ENCODE data around the gene LAMC1. TPM values are rescaled to one million over a fixed set of nuclear protein-coding genes. Genes with fewer than 3 reads are reported as not detected.
A peak's percentile ranks its signal among the peaks of the same experiment; 100 is the strongest.

LAMC1 gene
- polyA plus RNA-seq, 4 donors = 2.5 to 84.5 (median 22.2) TPM

DNA sequence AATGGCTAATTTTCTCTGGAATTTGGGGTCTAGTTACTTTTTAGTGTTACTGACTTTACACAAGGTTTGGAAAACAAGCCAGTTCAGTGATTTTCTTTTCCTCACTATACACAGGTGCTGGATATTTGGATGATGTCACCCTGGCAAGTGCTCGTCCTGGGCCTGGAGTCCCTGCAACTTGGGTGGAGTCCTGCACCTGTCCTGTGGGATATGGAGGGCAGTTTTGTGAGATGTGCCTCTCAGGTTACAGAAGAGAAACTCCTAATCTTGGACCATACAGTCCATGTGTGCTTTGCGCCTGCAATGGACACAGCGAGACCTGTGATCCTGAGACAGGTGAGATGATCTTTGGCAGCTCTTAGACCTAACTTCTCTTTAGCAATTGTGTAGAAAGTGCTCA is 98.4 kb downstream of the LAMC1 start:
- WGBS, 3 donors = 83 to 95% (median 84%) methylated on average over 3 of the region's 3 CpGs
- Histone ChIP-seq H3K27ac (ENCODE audit: low read depth in 1 of 3, low read length in 2 of 3) (no peak overlapping the region), H3K4me1 (ENCODE audit: control insufficient read depth in 3 of 3, insufficient read depth in 2 of 3, low read depth in 1 of 3, low read length in 2 of 3) (no peaks in the 10 kb centered on the region), H3K9me3 (ENCODE audit: control insufficient read depth in 2 of 2, insufficient read depth in 1 of 2, low read depth in 1 of 2, low read length in 1 of 2) (no peaks in the 10 kb centered on the region), H3K4me3 (ENCODE audit: low read depth in 1 of 3, low read length in 3 of 3) (no peak overlapping the region), H3K27me3 (ENCODE audit: control insufficient read depth in 3 of 3, insufficient read depth in 3 of 3, low read length in 3 of 3) (no peaks in the 10 kb centered on the region), H3K36me3 (ENCODE audit: control insufficient read depth in 3 of 3, insufficient read depth in 2 of 3, low read depth in 1 of 3, low read length in 3 of 3) (peaks cover 0 to 43% (median 5%) of the 10 kb centered on the region in 3 donors)
- FAIRE-seq = no peak
- DNase-seq = no peak

DNA sequence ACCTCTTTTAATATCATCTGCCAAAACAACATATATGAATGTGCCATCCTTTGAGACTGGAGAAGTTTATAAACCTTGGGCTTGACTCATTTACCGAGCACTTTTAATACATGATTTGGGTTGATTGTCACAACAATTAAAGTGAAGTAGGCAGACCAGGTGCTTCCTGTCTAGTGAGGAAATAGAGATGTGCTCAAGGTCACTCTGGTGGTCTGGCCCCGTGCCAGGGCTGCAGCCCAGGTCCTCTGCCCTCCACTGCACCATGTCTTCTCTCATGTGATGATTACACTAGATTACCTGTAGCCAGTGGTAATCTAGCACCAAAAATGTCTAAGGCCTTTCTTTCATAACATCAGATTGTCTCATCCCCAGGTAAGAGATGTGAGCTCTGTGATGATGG is 101.0 kb downstream of the LAMC1 start:
- 58 to 88% (median 60%) methylated on average over 2 of the region's 2 CpGs for WGBS, 3 donors
- no peak overlapping the region for H3K4me3 ChIP-seq (ENCODE audit: low read depth in 1 of 3, low read length in 3 of 3)
- FAIRE-seq (no peak), DNase-seq (no peak)
- H3K9me3 ChIP-seq (ENCODE audit: control insufficient read depth in 2 of 2, insufficient read depth in 1 of 2, low read depth in 1 of 2, low read length in 1 of 2) = no peaks in the 10 kb centered on the region
- H3K27me3 ChIP-seq (ENCODE audit: control insufficient read depth in 3 of 3, insufficient read depth in 3 of 3, low read length in 3 of 3) = no peaks in the 10 kb centered on the region
- H3K27ac ChIP-seq (ENCODE audit: low read depth in 1 of 3, low read length in 2 of 3) = peak overlapping the region in 1 of 3 donors; percentile 41
- no peaks in the 10 kb centered on the region for H3K4me1 ChIP-seq (ENCODE audit: control insufficient read depth in 3 of 3, insufficient read depth in 2 of 3, low read depth in 1 of 3, low read length in 2 of 3)
- peaks cover 0 to 38% (median 5%) of the 10 kb centered on the region in 3 donors for H3K36me3 ChIP-seq (ENCODE audit: control insufficient read depth in 3 of 3, insufficient read depth in 2 of 3, low read depth in 1 of 3, low read length in 3 of 3)

DNA sequence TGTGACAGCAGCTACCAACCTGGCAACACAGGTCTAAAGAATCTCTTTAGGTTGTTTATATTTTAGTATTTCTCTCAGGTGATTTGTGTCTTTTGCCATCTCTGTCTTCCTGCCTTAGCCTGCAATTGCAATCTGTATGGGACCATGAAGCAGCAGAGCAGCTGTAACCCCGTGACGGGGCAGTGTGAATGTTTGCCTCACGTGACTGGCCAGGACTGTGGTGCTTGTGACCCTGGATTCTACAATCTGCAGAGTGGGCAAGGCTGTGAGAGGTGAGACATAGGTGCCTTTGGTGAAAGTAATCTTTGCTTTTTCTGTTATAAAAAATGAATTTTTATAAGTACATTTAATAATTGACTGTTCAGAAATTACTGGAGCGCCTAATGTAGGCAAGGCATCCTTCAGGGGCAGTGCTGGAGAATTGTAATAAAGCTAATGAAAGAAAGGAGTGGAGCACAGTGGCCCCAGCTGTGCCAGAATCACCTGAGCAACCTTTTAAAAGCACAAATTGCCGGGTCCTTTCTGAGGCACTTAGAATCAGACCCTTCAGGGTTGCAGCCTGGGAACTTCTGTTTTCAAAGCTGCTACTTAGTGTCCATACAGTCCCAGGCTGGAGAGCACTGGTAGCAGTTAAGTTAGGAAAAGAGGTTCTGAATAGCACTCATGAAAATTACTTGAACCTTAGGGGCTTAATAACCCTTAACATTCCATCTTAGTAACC is 102.2 kb downstream of the LAMC1 start:
- H3K4me3 ChIP-seq (ENCODE audit: low read depth in 1 of 3, low read length in 3 of 3) = no peak overlapping the region
- no peaks in the 10 kb centered on the region for H3K9me3 ChIP-seq (ENCODE audit: control insufficient read depth in 2 of 2, insufficient read depth in 1 of 2, low read depth in 1 of 2, low read length in 1 of 2)
- no peak overlapping the region for H3K27ac ChIP-seq (ENCODE audit: low read depth in 1 of 3, low read length in 2 of 3)
- DNase-seq (no peak), FAIRE-seq (no peak)
- H3K27me3 ChIP-seq (ENCODE audit: control insufficient read depth in 3 of 3, insufficient read depth in 3 of 3, low read length in 3 of 3) = no peaks in the 10 kb centered on the region
- WGBS, 3 donors = 87 to 88% (median 87%) methylated on average over 5 of the region's 5 CpGs
- peaks cover 0 to 38% (median 0%) of the 10 kb centered on the region in 3 donors for H3K36me3 ChIP-seq (ENCODE audit: control insufficient read depth in 3 of 3, insufficient read depth in 2 of 3, low read depth in 1 of 3, low read length in 3 of 3)
- H3K4me1 ChIP-seq (ENCODE audit: control insufficient read depth in 3 of 3, insufficient read depth in 2 of 3, low read depth in 1 of 3, low read length in 2 of 3) = no peaks in the 10 kb centered on the region

DNA sequence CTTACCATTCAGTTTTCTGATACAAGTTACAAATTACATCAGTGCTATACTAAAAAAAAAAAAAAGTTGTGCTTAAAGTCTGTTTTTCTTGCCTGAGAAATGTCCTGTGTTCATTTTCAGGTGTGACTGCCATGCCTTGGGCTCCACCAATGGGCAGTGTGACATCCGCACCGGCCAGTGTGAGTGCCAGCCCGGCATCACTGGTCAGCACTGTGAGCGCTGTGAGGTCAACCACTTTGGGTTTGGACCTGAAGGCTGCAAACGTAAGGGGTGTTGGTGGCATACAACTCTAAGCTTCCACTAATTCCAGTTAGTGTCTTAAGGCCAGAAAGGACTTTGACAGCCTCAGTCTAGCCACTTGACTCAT is 102.8 kb downstream of the LAMC1 start:
- Histone ChIP-seq H3K27ac (ENCODE audit: low read depth in 1 of 3, low read length in 2 of 3) (peak overlapping the region in 1 of 3 donors; percentile 48), H3K4me1 (ENCODE audit: control insufficient read depth in 3 of 3, insufficient read depth in 2 of 3, low read depth in 1 of 3, low read length in 2 of 3) (no peaks in the 10 kb centered on the region), H3K36me3 (ENCODE audit: control insufficient read depth in 3 of 3, insufficient read depth in 2 of 3, low read depth in 1 of 3, low read length in 3 of 3) (peaks cover 0 to 43% (median 0%) of the 10 kb centered on the region in 3 donors), H3K9me3 (ENCODE audit: control insufficient read depth in 2 of 2, insufficient read depth in 1 of 2, low read depth in 1 of 2, low read length in 1 of 2) (no peaks in the 10 kb centered on the region), H3K27me3 (ENCODE audit: control insufficient read depth in 3 of 3, insufficient read depth in 3 of 3, low read length in 3 of 3) (no peaks in the 10 kb centered on the region), H3K4me3 (ENCODE audit: low read depth in 1 of 3, low read length in 3 of 3) (no peak overlapping the region)
- FAIRE-seq (no peak), DNase-seq (no peak)
- WGBS, 3 donors = 91 to 96% (median 93%) methylated on average over 5 of the region's 5 CpGs

DNA sequence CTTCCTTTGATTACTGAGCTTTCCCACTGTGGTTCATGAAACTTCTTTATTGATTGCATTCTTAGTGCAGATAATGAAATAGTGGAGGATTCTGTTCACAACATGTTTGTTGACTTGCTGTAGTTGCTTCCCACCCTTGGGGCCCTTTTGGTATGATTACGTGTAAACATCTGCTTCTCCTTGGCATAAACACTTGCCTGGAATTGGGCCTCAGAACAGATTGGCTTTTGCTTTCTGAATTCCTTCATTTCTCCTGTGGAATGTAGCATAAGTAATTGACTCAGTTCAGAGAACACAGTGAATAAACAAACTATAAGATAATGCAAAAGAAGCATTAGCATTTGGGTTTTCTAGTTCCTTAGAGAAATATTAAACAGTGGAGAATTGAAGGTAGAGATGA is 103.3 kb downstream of the LAMC1 start:
- no peak for DNase-seq

DNA sequence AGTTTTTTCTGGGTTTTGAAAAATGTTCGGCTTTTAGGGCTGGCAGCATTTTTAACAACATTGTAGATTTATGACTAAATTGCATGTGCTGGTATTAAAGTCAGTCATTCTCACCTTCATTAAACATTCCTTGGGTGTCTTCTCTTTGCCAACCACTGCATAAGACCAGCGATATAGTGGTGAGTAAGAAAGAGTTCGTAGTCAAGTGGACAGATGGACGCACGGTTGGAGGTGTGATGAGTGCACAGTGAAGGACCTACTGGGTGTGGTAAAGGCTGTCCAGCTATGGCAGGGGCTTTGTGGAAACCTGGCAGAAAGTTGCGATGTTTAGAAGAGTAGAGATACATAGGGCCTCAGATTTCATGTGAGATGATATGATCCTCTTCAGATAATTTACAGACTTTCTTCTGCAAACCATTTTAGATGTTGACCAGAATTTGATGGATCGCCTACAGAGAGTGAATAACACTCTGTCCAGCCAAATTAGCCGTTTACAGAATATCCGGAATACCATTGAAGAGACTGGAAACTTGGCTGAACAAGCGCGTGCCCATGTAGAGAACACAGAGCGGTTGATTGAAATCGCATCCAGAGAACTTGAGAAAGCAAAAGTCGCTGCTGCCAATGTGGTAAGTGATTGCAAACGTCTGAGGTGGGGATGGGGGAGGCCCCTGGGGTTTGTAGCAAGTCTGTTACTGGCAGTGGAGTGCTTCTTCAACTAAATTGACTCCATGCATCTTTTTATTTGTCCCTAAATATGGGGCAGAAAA is 106.9 kb downstream of the LAMC1 start:
- peak overlapping the region in 1 of 3 donors; percentile 81 for H3K27ac ChIP-seq (ENCODE audit: low read depth in 1 of 3, low read length in 2 of 3)
- no peak overlapping the region for H3K4me3 ChIP-seq (ENCODE audit: low read depth in 1 of 3, low read length in 3 of 3)
- 78 to 88% (median 83%) methylated on average over 15 of the region's 15 CpGs for WGBS, 3 donors
- H3K4me1 ChIP-seq (ENCODE audit: control insufficient read depth in 3 of 3, insufficient read depth in 2 of 3, low read depth in 1 of 3, low read length in 2 of 3) = no peaks in the 10 kb centered on the region
- peaks cover 0 to 43% (median 0%) of the 10 kb centered on the region in 3 donors for H3K36me3 ChIP-seq (ENCODE audit: control insufficient read depth in 3 of 3, insufficient read depth in 2 of 3, low read depth in 1 of 3, low read length in 3 of 3)
- no peak for FAIRE-seq
- H3K9me3 ChIP-seq (ENCODE audit: control insufficient read depth in 2 of 2, insufficient read depth in 1 of 2, low read depth in 1 of 2, low read length in 1 of 2) = no peaks in the 10 kb centered on the region
- no peak for DNase-seq
- H3K27me3 ChIP-seq (ENCODE audit: control insufficient read depth in 3 of 3, insufficient read depth in 3 of 3, low read length in 3 of 3) = no peaks in the 10 kb centered on the region

More for the DNA sequence above, 103.3 kb downstream of the LAMC1 start:
- H3K27ac ChIP-seq (ENCODE audit: low read depth in 1 of 3, low read length in 2 of 3) = no peak overlapping the region
- H3K9me3 ChIP-seq (ENCODE audit: control insufficient read depth in 2 of 2, insufficient read depth in 1 of 2, low read depth in 1 of 2, low read length in 1 of 2) = no peaks in the 10 kb centered on the region
- FAIRE-seq = no peak
- H3K4me1 ChIP-seq (ENCODE audit: control insufficient read depth in 3 of 3, insufficient read depth in 2 of 3, low read depth in 1 of 3, low read length in 2 of 3) = no peaks in the 10 kb centered on the region
- H3K36me3 ChIP-seq (ENCODE audit: control insufficient read depth in 3 of 3, insufficient read depth in 2 of 3, low read depth in 1 of 3, low read length in 3 of 3) = peaks cover 0 to 42% (median 0%) of the 10 kb centered on the region in 3 donors
- H3K4me3 ChIP-seq (ENCODE audit: low read depth in 1 of 3, low read length in 3 of 3) = no peak overlapping the region
- 60 to 92% (median 85%) methylated on average over 1 of the region's 1 CpG for WGBS, 3 donors
- H3K27me3 ChIP-seq (ENCODE audit: control insufficient read depth in 3 of 3, insufficient read depth in 3 of 3, low read length in 3 of 3) = no peaks in the 10 kb centered on the region

DNA sequence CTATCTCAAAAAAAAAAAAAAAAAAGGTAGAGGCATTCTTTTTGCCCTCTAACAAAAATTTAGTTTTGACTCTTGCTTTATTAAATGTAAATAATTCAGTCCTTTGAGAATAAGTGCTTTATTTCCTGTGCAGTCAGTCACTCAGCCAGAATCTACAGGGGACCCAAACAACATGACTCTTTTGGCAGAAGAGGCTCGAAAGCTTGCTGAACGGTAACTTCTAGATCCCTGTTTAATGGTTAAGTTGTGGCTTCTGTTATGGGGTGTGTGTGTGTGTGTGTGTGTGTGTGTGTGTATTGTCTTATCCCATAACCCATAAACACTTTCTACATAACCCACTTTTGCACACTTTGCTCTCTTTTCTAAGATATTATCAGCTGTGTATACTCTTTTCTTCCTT is 107.9 kb downstream of the LAMC1 start:
- peaks cover 0 to 39% (median 0%) of the 10 kb centered on the region in 3 donors for H3K36me3 ChIP-seq (ENCODE audit: control insufficient read depth in 3 of 3, insufficient read depth in 2 of 3, low read depth in 1 of 3, low read length in 3 of 3)

DNA sequence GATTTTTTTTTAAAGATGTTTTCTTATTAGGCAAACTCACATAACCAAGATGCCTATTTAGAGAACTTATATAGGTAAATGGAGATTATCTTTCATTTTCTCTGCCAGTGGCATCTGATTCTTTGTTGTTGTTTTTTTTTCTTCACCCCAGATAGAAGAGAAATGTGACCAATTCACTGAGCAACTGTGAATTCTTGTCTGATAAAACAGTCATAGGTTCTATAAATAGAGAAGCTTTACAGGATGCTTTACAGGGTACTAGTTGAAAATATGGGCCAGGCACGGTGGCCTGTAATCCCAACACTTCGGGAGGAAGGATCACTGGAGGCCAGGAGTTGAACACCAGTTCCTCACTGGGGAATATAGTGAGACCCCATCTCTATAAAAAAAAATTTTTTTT is 112.1 kb downstream of the LAMC1 start:
- peaks cover 0 to 36% (median 2%) of the 10 kb centered on the region in 3 donors for H3K36me3 ChIP-seq (ENCODE audit: control insufficient read depth in 3 of 3, insufficient read depth in 2 of 3, low read depth in 1 of 3, low read length in 3 of 3)
- no peak overlapping the region for H3K27ac ChIP-seq (ENCODE audit: low read depth in 1 of 3, low read length in 2 of 3)
- H3K27me3 ChIP-seq (ENCODE audit: control insufficient read depth in 3 of 3, insufficient read depth in 3 of 3, low read length in 3 of 3) = no peaks in the 10 kb centered on the region
- WGBS, 3 donors = 93 to 97% (median 97%) methylated on average over 2 of the region's 2 CpGs
- no peak overlapping the region for H3K4me3 ChIP-seq (ENCODE audit: low read depth in 1 of 3, low read length in 3 of 3)
- H3K9me3 ChIP-seq (ENCODE audit: control insufficient read depth in 2 of 2, insufficient read depth in 1 of 2, low read depth in 1 of 2, low read length in 1 of 2) = no peaks in the 10 kb centered on the region
- H3K4me1 ChIP-seq (ENCODE audit: control insufficient read depth in 3 of 3, insufficient read depth in 2 of 3, low read depth in 1 of 3, low read length in 2 of 3) = peaks cover 0 to 12% (median 2%) of the 10 kb centered on the region in 3 donors
- DNase-seq = no peak
- FAIRE-seq = no peak

More for the DNA sequence above, 107.9 kb downstream of the LAMC1 start:
- Histone ChIP-seq H3K27ac (ENCODE audit: low read depth in 1 of 3, low read length in 2 of 3) (no peak overlapping the region), H3K4me3 (ENCODE audit: low read depth in 1 of 3, low read length in 3 of 3) (no peak overlapping the region), H3K4me1 (ENCODE audit: control insufficient read depth in 3 of 3, insufficient read depth in 2 of 3, low read depth in 1 of 3, low read length in 2 of 3) (no peaks in the 10 kb centered on the region), H3K27me3 (ENCODE audit: control insufficient read depth in 3 of 3, insufficient read depth in 3 of 3, low read length in 3 of 3) (no peaks in the 10 kb centered on the region), H3K9me3 (ENCODE audit: control insufficient read depth in 2 of 2, insufficient read depth in 1 of 2, low read depth in 1 of 2, low read length in 1 of 2) (no peaks in the 10 kb centered on the region)
- DNase-seq (no peak), FAIRE-seq (no peak)
- 55 to 88% (median 62%) methylated on average over 2 of the region's 2 CpGs for WGBS, 3 donors
